OCI-LY7 (cell line): ENCODE measurements around the gene MATK. TPM values are rescaled to one million over a fixed set of nuclear protein-coding genes. Genes with fewer than 3 reads are reported as not detected.

Experiments
- BruUV-seq: library from RNA; stranded (reverse); fragments of 400-500 nt; replicated peaks from 2 replicates; lab custom pipeline; 2021; lab: Mats Ljungman, UMichigan
- CTCF ChIA-PET: fragments of 300-600 bp; sonication (Branson Sonifier 250); formaldehyde crosslinking; loops from one replicate; lab custom pipeline; 2022; ENCODE audit warnings: antibody characterized with exemption; ENCODE audit not compliant: unreplicated experiment; lab: Charles Lee
- POLR2A ChIA-PET: fragments of 300-600 bp; sonication (Branson Sonifier 250); formaldehyde crosslinking; loops from one replicate; lab custom pipeline; 2022; ENCODE audit warnings: antibody characterized with exemption; lab: Charles Lee
- DNase-seq: peaks from one replicate; pipeline ENCODE4 v3.0.0-alpha.2; 2015; ENCODE audit warnings: low spot score
- H2AFZ ChIP-seq: fragments of 200-600 bp; sonication (generic), shearing (Covaris generic); 2 replicates; pipeline ENCODE4 v1.6.1; 2014; ENCODE audit warnings: mild to moderate bottlenecking, antibody characterized with exemption, low read length, moderate library complexity
- H3K27ac ChIP-seq: fragments of 200-600 bp; sonication (generic); 2 replicates; pipeline ENCODE4 v1.5.1; 2014; ENCODE audit warnings: mixed run types, low read depth, mild to moderate bottlenecking, moderate library complexity, low read length, inconsistent platforms; ENCODE audit not compliant: poor library complexity, severe bottlenecking
- H3K36me3 ChIP-seq: fragments of 200-600 bp; sonication (generic); 2 replicates; pipeline ENCODE4 v1.6.1; 2014; ENCODE audit warnings: mild to moderate bottlenecking, antibody characterized with exemption, low read length, moderate library complexity, mixed read lengths; ENCODE audit not compliant: insufficient read depth
- H3K4me1 ChIP-seq: fragments of 200-600 bp; sonication (generic); 2 replicates; pipeline ENCODE4 v1.5.1; 2014; ENCODE audit warnings: mild to moderate bottlenecking, low read length; ENCODE audit not compliant: insufficient read depth, poor library complexity, severe bottlenecking
- H3K4me2 ChIP-seq: fragments of 200-600 bp; sonication (generic); 2 replicates; pipeline ENCODE4 v1.6.1; 2014; ENCODE audit warnings: mild to moderate bottlenecking, low read length
- H3K4me3 ChIP-seq: fragments of 200-600 bp; sonication (generic); 2 replicates; pipeline ENCODE4 v1.5.1; 2014; ENCODE audit warnings: mild to moderate bottlenecking, low read depth, low read length; ENCODE audit not compliant: poor library complexity, severe bottlenecking
- H3K79me2 ChIP-seq: fragments of 200-600 bp; sonication (generic); 2 replicates; pipeline ENCODE4 v1.6.1; 2016; ENCODE audit warnings: low read depth, mild to moderate bottlenecking, low read length, moderate library complexity, mixed read lengths; ENCODE audit not compliant: insufficient read depth
- H3K9me2 ChIP-seq: fragments of 200-600 bp; sonication (generic); 2 replicates; pipeline ENCODE4 v1.6.1; 2016; ENCODE audit warnings: mild to moderate bottlenecking, low read length, mixed read lengths; ENCODE audit not compliant: insufficient read depth
- H3K9me3 ChIP-seq: fragments of 200-600 bp; sonication (generic); 2 replicates; pipeline ENCODE4 v1.6.1; 2014; ENCODE audit warnings: mild to moderate bottlenecking, mixed run types, low read length, mixed read lengths
- H4K20me1 ChIP-seq: fragments of 200-600 bp; sonication (generic); 2 replicates; pipeline ENCODE4 v1.6.1; 2014; ENCODE audit warnings: mild to moderate bottlenecking, antibody characterized with exemption, low read length, moderate library complexity, mixed read lengths; ENCODE audit not compliant: insufficient read depth
- CTCF ChIP-seq: fragments of 200-600 bp; sonication (generic); conservative IDR thresholded peaks from 2 replicates; pipeline ENCODE4 v1.5.1; 2014; ENCODE audit warnings: mild to moderate bottlenecking, antibody characterized with exemption, low read length, moderate library complexity, mixed read lengths
- EZH2phosphoT487 ChIP-seq: fragments of 200-600 bp; sonication (generic); IDR thresholded peaks from 2 replicates; pipeline ENCODE4 v1.6.1; 2018; ENCODE audit warnings: low read depth, borderline replicate concordance, mild to moderate bottlenecking, mixed run types, antibody characterized with exemption, low read length, moderate library complexity, mixed read lengths
- intact Hi-C: fragments of 100-400 bp; cut with micrococcal nuclease; formaldehyde crosslinking; loops from one replicate; pipeline ENCODE4 v1.10.0; 2022; ENCODE audit not compliant: unreplicated experiment
- total RNA-seq, 2 experiments: library from RNA; depleted of rRNA in 1 of 2; stranded (reverse); fragments of >200 nt in 1 of 2; shearing (Covaris generic) in 1 of 2; gene quantifications; 2 replicates each; pipeline ENCODE4 v1.2.3, GENCODE V29; 2014 to 2022

MATK gene
- total RNA-seq, 2 experiments from 2014 or later = not detected

GRCh38 chr19:3738477-3739220 lies 47.5 kb downstream of the MATK start:
- DNase-seq = no peak
- Histone ChIP-seq H3K4me2 (no peak overlapping the region), H3K27ac (no peak overlapping the region), H3K36me3 (no peaks in the 10 kb centered on the region), H4K20me1 (no peaks in the 10 kb centered on the region), H2AFZ (no peak overlapping the region), H3K79me2 (no peaks in the 10 kb centered on the region), H3K4me1 (no peaks in the 10 kb centered on the region), H3K4me3 (no peak overlapping the region), H3K9me2 (no peaks in the 10 kb centered on the region), H3K9me3 (no peaks in the 10 kb centered on the region)
- intact Hi-C loops = no loop called here
- ChIA-PET CTCF (no interaction called here), POLR2A (no interaction called here)
- BruUV-seq = no TSS peak
- no peak for TF ChIP-seq EZH2phosphoT487

- ChIA-PET CTCF (interaction anchor here (0.5 kb wide), 1 partner anchor 11 kb away, joined by 3 read pairs; no protein-coding TSS in a partner anchor), POLR2A (no interaction called here)
- Histone ChIP-seq H3K4me2 (no peak overlapping the region), H2AFZ (no peak overlapping the region), H3K79me2 (no peaks in the 10 kb centered on the region), H3K4me1 (no peaks in the 10 kb centered on the region), H3K9me3 (no peaks in the 10 kb centered on the region), H4K20me1 (no peaks in the 10 kb centered on the region), H3K27ac (no peak overlapping the region), H3K36me3 (no peaks in the 10 kb centered on the region), H3K9me2 (no peaks in the 10 kb centered on the region), H3K4me3 (no peak overlapping the region)
- intact Hi-C loops = no loop called here
- TF ChIP-seq EZH2phosphoT487 = no peak
- no peak for TF ChIP-seq CTCF
- DNase-seq = no peak
- BruUV-seq = no TSS peak
Measured at GRCh38 chr19:3737487-3738205, 48.5 kb downstream of the MATK start.

DNA sequence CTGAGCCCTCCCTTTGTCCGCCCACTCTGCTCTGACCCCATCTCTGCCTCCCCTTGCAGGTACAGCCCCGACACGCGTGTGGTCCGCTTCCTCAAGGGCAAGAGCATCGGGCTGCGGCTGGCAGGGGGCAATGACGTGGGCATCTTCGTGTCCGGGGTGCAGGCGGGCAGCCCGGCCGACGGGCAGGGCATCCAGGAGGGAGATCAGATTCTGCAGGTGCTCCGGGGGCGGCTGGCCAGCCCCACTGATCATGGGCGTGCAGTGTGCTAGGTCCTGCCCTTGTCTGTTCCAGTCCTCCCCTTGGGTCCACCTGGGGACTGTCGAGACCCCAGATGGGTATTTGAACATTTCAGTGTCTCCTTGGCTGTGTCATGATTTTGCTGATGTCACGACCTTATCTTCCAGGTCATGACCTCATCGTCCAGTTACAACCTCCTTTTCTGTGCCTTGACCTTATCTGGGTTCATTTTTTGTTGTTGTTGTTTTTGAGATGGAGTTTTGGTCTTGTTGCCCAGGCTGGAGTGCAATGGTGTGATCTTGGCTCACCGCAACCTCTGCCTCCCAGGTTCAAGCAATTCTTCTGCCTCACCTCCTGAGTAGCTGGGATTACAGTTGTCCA lies 50.0 kb downstream of the MATK start:
- H3K36me3 ChIP-seq = no peaks in the 10 kb centered on the region
- H3K9me3 ChIP-seq = no peaks in the 10 kb centered on the region
- no peak overlapping the region for H3K4me3 ChIP-seq
- H3K4me2 ChIP-seq = no peak overlapping the region
- no TSS peak for BruUV-seq
- H3K79me2 ChIP-seq = no peaks in the 10 kb centered on the region
- POLR2A ChIA-PET = no interaction called here
- H4K20me1 ChIP-seq = no peaks in the 10 kb centered on the region
- H3K9me2 ChIP-seq = no peaks in the 10 kb centered on the region
- intact Hi-C loops = no loop called here
- no peak overlapping the region for H3K27ac ChIP-seq
- no peak overlapping the region for H2AFZ ChIP-seq
- no peak for TF ChIP-seq EZH2phosphoT487
- TF ChIP-seq CTCF = no peak
- CTCF ChIA-PET = no interaction called here
- H3K4me1 ChIP-seq = no peaks in the 10 kb centered on the region
- no peak for DNase-seq
